NB4 (cell line): ENCODE measurements around the gene AUTS2.

ENCODE experiments used
- DNase-seq: peaks from one replicate; pipeline ENCODE4 v3.0.0; 2010; ENCODE audit warnings: low read depth
- H3K4me3 ChIP-seq: one replicate; pipeline ENCODE4 v1.5.1; 2011; ENCODE audit warnings: mild to moderate bottlenecking, low read depth, low read length, moderate library complexity
- MYC ChIP-seq: IDR thresholded peaks from 2 replicates; pipeline ENCODE4 v1.6.1; 2011; ENCODE audit warnings: low read depth, low read length
- POLR2A ChIP-seq: IDR thresholded peaks from 2 replicates; pipeline ENCODE4 v1.6.1; 2011; ENCODE audit warnings: mild to moderate bottlenecking; ENCODE audit not compliant: insufficient read length; ENCODE audit errors: extremely low read depth
- TF ChIP-seq, protein P1 (sequence below): IDR thresholded peaks from 2 replicates; pipeline ENCODE4 v1.6.1; 2011; ENCODE audit warnings: low read depth, low read length
- TF ChIP-seq, protein P2 (sequence below): IDR thresholded peaks from one replicate; pipeline ENCODE4 v1.5.1; 2012; ENCODE audit warnings: low read depth, low read length

Gene AUTS2

DNA sequence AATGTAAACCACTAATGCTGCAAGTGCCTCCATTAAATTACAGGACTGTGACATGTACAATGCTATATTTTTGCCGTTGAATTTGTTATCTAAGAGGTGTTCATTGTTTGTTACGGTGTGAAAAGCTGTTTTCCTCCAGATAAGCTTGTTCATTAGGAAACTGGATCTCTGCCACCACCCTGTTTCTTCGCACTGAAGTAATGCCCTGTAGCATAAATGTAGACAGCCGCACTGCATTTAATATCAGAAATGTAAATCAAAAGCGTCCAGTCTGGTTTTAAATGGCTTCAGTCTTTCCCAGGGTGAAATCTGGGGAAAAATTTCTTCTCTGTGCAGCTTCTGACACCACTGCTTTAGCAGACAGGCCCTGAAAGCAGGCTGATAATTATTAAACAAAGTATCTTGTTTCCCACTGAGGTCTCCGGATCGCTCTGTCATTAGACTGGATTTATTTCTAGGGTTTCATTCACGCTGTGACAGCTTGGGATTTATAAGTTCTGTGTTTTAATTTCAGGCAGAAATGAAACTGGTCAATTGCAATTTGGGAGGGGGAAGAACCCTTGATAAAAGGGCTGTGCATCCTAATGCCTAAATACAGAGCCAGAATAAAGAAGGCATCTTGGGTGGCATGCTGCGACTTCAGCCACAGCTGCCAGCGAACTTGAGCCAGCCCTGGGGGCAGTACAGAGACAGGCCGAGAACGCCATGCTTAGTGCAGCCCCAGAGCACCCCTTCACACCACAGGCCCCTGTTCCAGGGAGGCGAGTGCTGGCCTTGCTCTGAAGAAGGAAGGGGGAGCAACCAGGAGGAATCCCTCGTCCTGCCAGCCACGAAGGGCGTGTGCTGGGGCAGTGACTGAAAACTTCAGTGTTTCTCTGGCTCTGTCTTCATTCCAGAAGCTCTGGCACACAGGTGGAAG, 985.9 kb downstream of the AUTS2 start:
- TF ChIP-seq POLR2A: no peak
- TF ChIP-seq, protein P1, sequence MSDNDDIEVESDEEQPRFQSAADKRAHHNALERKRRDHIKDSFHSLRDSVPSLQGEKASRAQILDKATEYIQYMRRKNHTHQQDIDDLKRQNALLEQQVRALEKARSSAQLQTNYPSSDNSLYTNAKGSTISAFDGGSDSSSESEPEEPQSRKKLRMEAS: no peak
- TF ChIP-seq, protein P2, sequence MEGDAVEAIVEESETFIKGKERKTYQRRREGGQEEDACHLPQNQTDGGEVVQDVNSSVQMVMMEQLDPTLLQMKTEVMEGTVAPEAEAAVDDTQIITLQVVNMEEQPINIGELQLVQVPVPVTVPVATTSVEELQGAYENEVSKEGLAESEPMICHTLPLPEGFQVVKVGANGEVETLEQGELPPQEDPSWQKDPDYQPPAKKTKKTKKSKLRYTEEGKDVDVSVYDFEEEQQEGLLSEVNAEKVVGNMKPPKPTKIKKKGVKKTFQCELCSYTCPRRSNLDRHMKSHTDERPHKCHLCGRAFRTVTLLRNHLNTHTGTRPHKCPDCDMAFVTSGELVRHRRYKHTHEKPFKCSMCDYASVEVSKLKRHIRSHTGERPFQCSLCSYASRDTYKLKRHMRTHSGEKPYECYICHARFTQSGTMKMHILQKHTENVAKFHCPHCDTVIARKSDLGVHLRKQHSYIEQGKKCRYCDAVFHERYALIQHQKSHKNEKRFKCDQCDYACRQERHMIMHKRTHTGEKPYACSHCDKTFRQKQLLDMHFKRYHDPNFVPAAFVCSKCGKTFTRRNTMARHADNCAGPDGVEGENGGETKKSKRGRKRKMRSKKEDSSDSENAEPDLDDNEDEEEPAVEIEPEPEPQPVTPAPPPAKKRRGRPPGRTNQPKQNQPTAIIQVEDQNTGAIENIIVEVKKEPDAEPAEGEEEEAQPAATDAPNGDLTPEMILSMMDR: no peak
- DNase-seq: no peak

DNA sequence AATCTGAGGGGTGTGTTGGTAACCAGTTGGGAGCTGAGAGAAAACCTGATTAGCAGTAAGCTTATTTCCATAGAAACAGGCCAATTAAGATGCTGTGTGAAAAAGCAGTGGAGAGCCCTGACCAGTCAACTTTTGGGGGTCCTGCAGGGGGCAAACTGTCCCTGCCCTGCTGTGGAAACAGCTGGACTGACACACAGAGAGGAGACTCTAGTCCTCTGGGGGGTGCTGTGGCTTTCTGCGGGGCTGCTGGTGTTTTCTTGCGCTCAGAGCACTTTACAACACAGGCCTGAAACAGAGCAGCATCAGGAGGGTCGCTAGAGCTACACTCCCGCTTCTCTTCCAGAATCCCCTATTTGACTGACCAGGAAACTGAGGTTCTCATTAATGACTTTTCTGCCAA, 986.8 kb downstream of the AUTS2 start:
- DNase-seq: no peak

More for the DNA sequence above, 985.9 kb downstream of the AUTS2 start:
- H3K4me3 ChIP-seq: no peak overlapping the region

DNA sequence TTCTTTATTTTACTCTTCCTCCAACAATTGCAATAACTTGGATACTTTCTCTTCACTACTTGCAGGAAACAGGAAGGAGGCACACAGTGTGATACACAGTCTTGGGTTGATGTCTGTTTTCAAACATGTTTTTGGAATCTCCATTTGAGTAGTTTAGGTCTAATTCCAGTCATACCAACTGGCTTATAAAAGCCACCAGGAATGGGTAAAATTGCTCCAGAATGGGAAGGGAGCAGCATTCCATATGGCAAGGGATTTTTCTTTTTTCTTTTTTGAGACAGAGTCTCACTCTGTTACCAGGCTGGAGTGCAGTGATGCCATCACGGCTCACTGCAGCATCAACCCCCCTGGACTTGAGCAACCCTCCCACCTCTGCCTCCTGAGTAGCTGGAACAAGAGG, 988.5 kb downstream of the AUTS2 start:
- no peak for DNase-seq
- TF ChIP-seq, protein P1: no peak
- TF ChIP-seq, protein P2: no peak
- TF ChIP-seq POLR2A (no peak), MYC (no peak)
- H3K4me3 ChIP-seq: no peak overlapping the region

More for the DNA sequence above, 986.8 kb downstream of the AUTS2 start:
- no peak overlapping the region for H3K4me3 ChIP-seq
- TF ChIP-seq POLR2A: no peak
- TF ChIP-seq, protein P2: no peak
- TF ChIP-seq, protein P1: no peak
- TF ChIP-seq MYC: no peak

DNA sequence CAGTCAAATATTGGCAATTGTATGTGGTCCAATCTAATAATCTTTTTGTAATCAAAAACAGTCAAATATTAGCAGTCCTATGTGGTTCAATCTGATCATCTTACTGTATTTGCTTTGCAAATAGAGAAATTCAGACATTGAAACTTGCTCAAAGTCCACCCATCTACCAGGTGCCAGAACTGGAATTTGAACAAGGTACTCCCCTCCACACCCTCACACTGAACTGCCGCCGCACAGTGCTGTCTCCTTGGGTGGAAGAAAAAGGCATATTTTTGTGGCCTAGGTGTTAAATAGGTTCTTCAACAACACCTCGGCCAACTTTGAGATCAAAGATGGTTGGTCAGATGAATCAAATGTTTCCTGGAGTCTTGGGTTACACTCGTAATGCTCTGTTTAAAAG, 989.5 kb downstream of the AUTS2 start:
- no peak overlapping the region for H3K4me3 ChIP-seq
- TF ChIP-seq POLR2A (no peak), MYC (no peak)
- TF ChIP-seq, protein P1: no peak
- DNase-seq: no peak

DNA sequence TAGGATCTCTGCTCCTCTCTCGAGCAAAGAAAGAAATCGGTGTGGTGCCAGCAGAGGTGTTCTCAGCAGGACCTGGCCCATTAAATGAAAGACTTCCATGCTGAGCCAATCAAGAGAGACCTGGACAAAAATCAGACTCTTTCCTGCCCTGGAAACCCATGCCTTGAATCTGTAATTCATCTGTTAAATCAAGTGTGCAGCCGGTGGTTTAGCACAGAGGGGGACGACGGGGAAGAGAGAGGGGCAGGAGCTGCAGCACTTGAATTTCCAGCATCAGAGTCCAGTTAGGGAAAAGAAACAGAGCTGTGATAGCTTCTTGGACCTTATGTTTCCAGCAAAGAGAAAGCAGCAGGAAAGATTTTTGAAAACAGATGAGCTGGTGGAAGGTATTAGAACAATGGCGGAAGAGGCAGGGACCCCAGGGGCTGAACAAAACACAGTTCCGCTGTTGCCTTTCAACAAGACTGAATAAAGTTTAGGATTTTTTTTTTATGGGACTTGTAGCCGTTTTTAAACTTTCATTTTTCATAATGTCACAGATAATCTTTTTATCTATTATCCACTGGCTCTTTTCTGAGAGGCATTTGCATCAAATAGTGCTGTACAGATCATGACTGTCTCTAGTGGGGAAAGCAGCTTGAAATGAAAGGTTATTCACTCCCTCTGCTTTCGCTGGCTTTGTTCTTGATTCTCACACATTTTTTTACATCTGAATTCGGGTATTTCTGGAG, 990.1 kb downstream of the AUTS2 start:
- no peak for DNase-seq
- TF ChIP-seq, protein P1: no peak
- TF ChIP-seq MYC (no peak), POLR2A (no peak)
- TF ChIP-seq, protein P2: no peak
- no peak overlapping the region for H3K4me3 ChIP-seq
